Ovary (tissue), 9 donors: ENCODE results near the gene OR2K2. TPM values are rescaled to one million over a fixed set of nuclear protein-coding genes. Genes with fewer than 3 reads are reported as not detected.

ENCODE experiments used
- DNase-seq, 5 donors: peaks; one replicate each; pipeline ENCODE4 v3.0.0-alpha.2; 2019 to 2020
- H3K27ac ChIP-seq, 2 donors: fragments of 200-600 bp; one replicate each; pipeline versions ENCODE4 v1.5.1 to v1.8.0; 2019 to 2022
- H3K27me3 ChIP-seq: fragments of 200-600 bp; one replicate; pipeline ENCODE4 v1.8.0; 2022
- H3K36me3 ChIP-seq: fragments of 200-600 bp; sonication (generic); one replicate; pipeline ENCODE4 v1.5.1; 2019
- H3K4me1 ChIP-seq: one replicate; pipeline ENCODE4 v1.8.1; 2013; ENCODE audit warnings: mild to moderate bottlenecking, moderate library complexity; ENCODE audit not compliant: insufficient read depth
- H3K4me3 ChIP-seq: fragments of 200-600 bp; sonication (generic); one replicate; pipeline ENCODE4 v1.5.1; 2017
- H3K9me3 ChIP-seq, 2 donors: fragments of 200-600 bp in 1 of 2; sonication (generic) in 1 of 2; one replicate each; pipeline versions ENCODE4 v1.5.1 to v1.8.1; 2013 to 2019; ENCODE audit warnings: mild to moderate bottlenecking in 1 of 2, moderate library complexity in 1 of 2
- CTCF ChIP-seq, 3 donors: fragments of 450-650 bp in 2 of 3; fragments of 200-600 bp in 1 of 3; IDR thresholded peaks; one replicate each; pipeline versions ENCODE4 v1.5.1 to v1.8.0; 2016 to 2022; ENCODE audit warnings: antibody characterized with exemption in 3 of 3, mild to moderate bottlenecking in 1 of 3
- EP300 ChIP-seq: sonication (generic); formaldehyde crosslinking; IDR thresholded peaks from one replicate; pipeline ENCODE4 v1.6.1; 2017; ENCODE audit warnings: antibody characterized with exemption
- POLR2A ChIP-seq: fragments of 450-650 bp; IDR thresholded peaks from one replicate; pipeline ENCODE4 v1.6.1; 2017; ENCODE audit warnings: antibody characterized with exemption, mild to moderate bottlenecking, moderate library complexity
- WGBS, 3 donors: extraction: QIAGEN DNeasy Blood & Tissue Kit in 1 of 3; methylation state at CpG; one replicate each; pipeline versions ENCODE4 v1.1.5 to v1.1.7; 2013 to 2017; 5-methylcytosine and 5-hydroxymethylcytosine counted together
- intact Hi-C, 4 donors: fragments of 100-400 bp; cut with DNase I; formaldehyde crosslinking; loops; one replicate each; pipeline versions ENCODE4 v1.11.0 to v1.15.1; 2022 to 2023
- polyA plus RNA-seq, 2 donors: library from polyadenylated mRNA; stranded (reverse); fragments of 200-250 nt in 1 of 2; fragments of 350-450 nt in 1 of 2; fragmentation: Illumina TruSeq in 1 of 2; extraction: RNeasy Lipid Tissue Mini Kit (QIAGEN cat#74804) in 1 of 2; gene quantifications; one replicate each; pipeline ENCODE4 v1.2.3, GENCODE V29; 2013 to 2014
- total RNA-seq, 7 donors: library from RNA; depleted of rRNA in 2 of 7; stranded (reverse); fragments of >200 nt in 2 of 7; fragmentation: NEBNext Ultra II Directional in 3 of 7; extraction: Animal tissue kit (Norgen Biotek cat#: 25700) in 3 of 7; gene quantifications; one replicate each; pipeline versions ENCODE4 v1.1.0 to v1.2.4, GENCODE V29; 2016 to 2023
- donor health status: DM: no; HTN: no; CAD: no; lungs with moderate emphysema.
- donor health status: DM: no; HTN: no; CAD: no.
- donor health status: Bipolar disorder and iron deficiency.
- donor health status: DM: yes; HTN: yes; CAD: no.
- donor health status: DM: no; HTN: no; CAD: no.
- donor health status: DM: yes; HTN: yes; CAD: no.

Gene OR2K2
- total and polyA plus RNA-seq, 9 donors: not detected

- H3K36me3 ChIP-seq: no peaks in the 10 kb centered on the region
- intact Hi-C loops: no loop called here
- WGBS, 3 donors: 80 to 95% (median 92%) methylated on average over 1 of the region's 1 CpG
These were observed 37.0 kb upstream of the OR2K2 start for GRCh38 chr9:111366978-111367377.

DNA sequence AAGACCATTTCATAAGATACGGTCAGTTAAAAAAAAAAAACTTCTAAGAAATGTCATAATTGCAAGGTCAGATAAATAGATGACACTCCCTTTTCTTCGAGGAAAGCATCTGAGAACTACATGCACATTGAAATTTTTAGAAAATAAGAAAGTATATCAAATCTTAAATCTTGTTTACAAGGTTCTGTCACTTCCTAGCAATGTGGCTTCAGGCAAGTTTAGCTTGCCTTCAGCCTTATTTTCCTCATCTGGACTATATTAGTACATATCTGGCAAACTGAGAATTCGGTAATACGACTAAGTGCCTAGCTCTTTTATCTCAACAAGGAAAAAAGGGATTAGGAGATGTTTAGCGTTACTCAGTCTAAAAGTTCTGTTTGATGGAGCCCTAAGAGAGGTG is 32.5 kb upstream of the OR2K2 start:
- H3K4me3 ChIP-seq: no peak overlapping the region
- intact Hi-C loops: no loop called here
- no peaks in the 10 kb centered on the region for H3K36me3 ChIP-seq
- TF ChIP-seq POLR2A (no peak), CTCF (IDR thresholded peaks at IDR 0.05) (no peak), EP300 (no peak)
- H3K27ac ChIP-seq: no peak overlapping the region
- no peak for DNase-seq
- H3K27me3 ChIP-seq: no peaks in the 10 kb centered on the region
- H3K9me3 ChIP-seq: no peaks in the 10 kb centered on the region
- 81 to 84% (median 81%) methylated on average over 5 of the region's 5 CpGs for WGBS, 3 donors
- no peaks in the 10 kb centered on the region for H3K4me1 ChIP-seq

More at GRCh38 chr9:111366978-111367377, 37.0 kb upstream of the OR2K2 start:
- no peak for DNase-seq
- H3K4me1 ChIP-seq: no peaks in the 10 kb centered on the region
- H3K27me3 ChIP-seq: no peaks in the 10 kb centered on the region
- H3K4me3 ChIP-seq: no peak overlapping the region
- TF ChIP-seq POLR2A (no peak), CTCF (IDR thresholded peaks at IDR 0.05) (no peak), EP300 (no peak)
- no peaks in the 10 kb centered on the region for H3K9me3 ChIP-seq
- no peak overlapping the region for H3K27ac ChIP-seq

- Histone ChIP-seq H3K27me3 (no peaks in the 10 kb centered on the region), H3K9me3 (no peaks in the 10 kb centered on the region), H3K4me1 (no peaks in the 10 kb centered on the region), H3K4me3 (no peak overlapping the region), H3K36me3 (no peaks in the 10 kb centered on the region), H3K27ac (no peak overlapping the region)
- WGBS, 3 donors: 75 to 87% (median 79%) methylated on average over 2 of the region's 2 CpGs
- DNase-seq: no peak
- intact Hi-C loops: no loop called here
- no peak for TF ChIP-seq POLR2A
- TF ChIP-seq EP300: no peak
- no peak for TF ChIP-seq CTCF (IDR thresholded peaks at IDR 0.05)
These were observed 30.9 kb upstream of the OR2K2 start for GRCh38 chr9:111360881-111361280.

GRCh38 chr9:111356481-111357244 is 26.6 kb upstream of the OR2K2 start:
- intact Hi-C loops: no loop called here
- no peak for TF ChIP-seq CTCF (IDR thresholded peaks at IDR 0.05)
- no peak for TF ChIP-seq EP300
- no peak for TF ChIP-seq POLR2A
- WGBS, 3 donors: 35 to 45% (median 44%) methylated on average over 11 of the region's 11 CpGs

More at GRCh38 chr9:111356481-111357244, 26.6 kb upstream of the OR2K2 start:
- Histone ChIP-seq H3K9me3 (no peaks in the 10 kb centered on the region), H3K4me3 (peak overlapping the region; percentile 10), H3K27ac (no peak overlapping the region), H3K27me3 (no peaks in the 10 kb centered on the region), H3K4me1 (no peaks in the 10 kb centered on the region), H3K36me3 (no peaks in the 10 kb centered on the region)
- peak in 4 of 5 donors; percentile 9 to 36 (median 16) for DNase-seq
